Endothelial cell of umbilical vein (primary cell): Measurements from ENCODE around the gene RPS27L. TPM values are rescaled to one million over a fixed set of nuclear protein-coding genes. Genes with fewer than 3 reads are reported as not detected.

Experiments
- BruUV-seq: library from RNA; stranded (reverse); fragments of 400-500 nt; replicated peaks from 2 replicates; lab custom pipeline; 2021; lab: Mats Ljungman, UMichigan
- CTCF ChIA-PET: fragments of 300-600, 350-600 bp; sonication (Branson Sonifier 250); formaldehyde crosslinking; loops from one replicate; lab custom pipeline; 2021; ENCODE audit warnings: antibody characterized with exemption, inconsistent platforms; lab: Charles Lee
- POLR2A ChIA-PET: fragments of 300-600, 350-600 bp; sonication (Branson Sonifier 250); formaldehyde crosslinking; loops from one replicate; lab custom pipeline; 2021; ENCODE audit warnings: antibody characterized with exemption, inconsistent platforms; lab: Charles Lee
- DNase-seq: peaks from one replicate; pipeline ENCODE4 v3.0.0-alpha.2; 2011; ENCODE audit warnings: low read depth, low spot score
- FAIRE-seq: peaks from 2 replicates; lab custom pipeline; 2011; peaks lifted over from hg19 to GRCh38; lab: Jason Lieb, UNC
- H2AFZ ChIP-seq: 2 replicates; pipeline ENCODE4 v1.6.0; 2012; ENCODE audit warnings: low read depth, low read length, control low read depth, inconsistent platforms
- H3K27ac ChIP-seq: 2 replicates; pipeline ENCODE4 v1.5.1; 2011; ENCODE audit warnings: low read depth, mild to moderate bottlenecking, control low read depth, low read length, moderate library complexity; ENCODE audit not compliant: insufficient read depth
- H3K27me3 ChIP-seq, 2 experiments: 2 replicates each; pipeline versions ENCODE4 v1.6.0 to v1.6.1; 2011; ENCODE audit warnings: low read length in 2 of 2, mixed read lengths in 1 of 2; ENCODE audit not compliant: control insufficient read depth in 2 of 2, insufficient read depth in 2 of 2
- H3K36me3 ChIP-seq, 2 experiments: 2 replicates in 1 of 2; 3 replicates in 1 of 2; pipeline ENCODE4 v1.5.1; 2011; ENCODE audit warnings: low read length in 2 of 2, mild to moderate bottlenecking in 1 of 2, moderate library complexity in 1 of 2; ENCODE audit not compliant: control insufficient read depth in 2 of 2, insufficient read depth in 2 of 2; ENCODE audit errors: extremely low read depth in 1 of 2
- H3K4me1 ChIP-seq: 3 replicates; pipeline ENCODE4 v1.5.1; 2011; ENCODE audit warnings: mild to moderate bottlenecking, low read length; ENCODE audit not compliant: control insufficient read depth, insufficient read depth; ENCODE audit errors: extremely low read depth
- H3K4me2 ChIP-seq: 2 replicates; pipeline ENCODE4 v1.6.1; 2011; ENCODE audit warnings: low read length, control low read depth, mixed read lengths; ENCODE audit not compliant: insufficient read depth
- H3K4me3 ChIP-seq, 3 experiments: fragments of 200-600 bp in 1 of 3; sonication (generic), shearing (Covaris generic) in 1 of 3; replicated peaks in 1 of 3; 2 replicates each; pipeline ENCODE4 v1.5.1; 2011 to 2016; ENCODE audit warnings: control low read depth in 3 of 3, low read length in 3 of 3, mild to moderate bottlenecking in 2 of 3, inconsistent platforms in 1 of 3, low read depth in 1 of 3, moderate library complexity in 1 of 3; ENCODE audit not compliant: insufficient read depth in 1 of 3
- H3K79me2 ChIP-seq: 2 replicates; pipeline ENCODE4 v1.6.0; 2012; ENCODE audit warnings: low read length, inconsistent platforms; ENCODE audit not compliant: control insufficient read depth, insufficient read depth
- H3K9ac ChIP-seq: replicated peaks from 2 replicates; pipeline ENCODE3; 2011; ENCODE audit warnings: low read length, control low read depth; ENCODE audit not compliant: insufficient read depth; ENCODE audit errors: extremely low read depth
- H3K9me1 ChIP-seq: replicated peaks from 3 replicates; pipeline ENCODE4 v1.6.0; 2011; ENCODE audit warnings: mild to moderate bottlenecking, low read length; ENCODE audit not compliant: control insufficient read depth, insufficient read depth; ENCODE audit errors: extremely low read depth
- H3K9me3 ChIP-seq: replicated peaks from 2 replicates; pipeline ENCODE4 v1.5.1; 2012; ENCODE audit warnings: low read length, inconsistent platforms; ENCODE audit not compliant: control insufficient read depth, insufficient read depth
- H4K20me1 ChIP-seq: replicated peaks from 2 replicates; pipeline ENCODE3; 2011; ENCODE audit warnings: mild to moderate bottlenecking, low read length; ENCODE audit not compliant: control insufficient read depth, insufficient read depth; ENCODE audit errors: extremely low read depth
- CTCF ChIP-seq, 2 donors: IDR thresholded peaks; 1 replicate in 1 of 2; 2 replicates in 1 of 2; pipeline ENCODE4 v1.5.1; 2011; ENCODE audit warnings: low read length in 2 of 2, mild to moderate bottlenecking in 2 of 2, moderate library complexity in 2 of 2, control low read depth in 1 of 2, inconsistent platforms in 1 of 2, low read depth in 1 of 2; ENCODE audit not compliant: insufficient read depth in 1 of 2; ENCODE audit errors: extremely low read depth in 1 of 2
- EZH2 ChIP-seq: IDR thresholded peaks from 2 replicates; pipeline ENCODE4 v1.6.1; 2012; ENCODE audit warnings: borderline replicate concordance, low read depth, mild to moderate bottlenecking, moderate library complexity, low read length, inconsistent platforms; ENCODE audit not compliant: severe bottlenecking
- FOS ChIP-seq: IDR thresholded peaks from 2 replicates; pipeline ENCODE4 v1.6.1; 2011; ENCODE audit warnings: mild to moderate bottlenecking, low read length, moderate library complexity, borderline replicate concordance; ENCODE audit not compliant: insufficient read depth
- GATA2 ChIP-seq: IDR thresholded peaks from 2 replicates; pipeline ENCODE4 v1.7.0; 2011; ENCODE audit warnings: low read depth, mild to moderate bottlenecking, moderate library complexity, mixed read lengths, low read length; ENCODE audit not compliant: insufficient read length, insufficient read depth
- JUN ChIP-seq: IDR thresholded peaks from 2 replicates; pipeline ENCODE4 v1.6.1; 2011; ENCODE audit warnings: borderline replicate concordance, low read depth; ENCODE audit not compliant: insufficient read length, insufficient read depth
- MAX ChIP-seq: IDR thresholded peaks from 2 replicates; pipeline ENCODE4 v1.6.1; 2011; ENCODE audit not compliant: insufficient read depth, insufficient read length
- MYC ChIP-seq: IDR thresholded peaks from one replicate; pipeline ENCODE4 v1.6.1; 2011; ENCODE audit warnings: mild to moderate bottlenecking, low read depth, low read length
- POLR2A ChIP-seq: IDR thresholded peaks from 2 replicates; pipeline ENCODE4 v1.6.1; 2012; ENCODE audit warnings: low read depth, mild to moderate bottlenecking, control low read depth, low read length
- POLR2AphosphoS5 ChIP-seq: IDR thresholded peaks from 2 replicates; pipeline ENCODE4 v1.6.1; 2012; ENCODE audit warnings: low read depth, mild to moderate bottlenecking, control low read depth, low read length, moderate library complexity; ENCODE audit not compliant: insufficient read depth
- dilution Hi-C: fragments of 300-500 bp; cut with MboI; formaldehyde crosslinking; loops from one replicate; pipeline ENCODE4 v1.15.0; 2019; ENCODE audit warnings: low sequenced_read_pairs; ENCODE audit not compliant: extremely low pct_ligation_motif_present
- intact Hi-C: fragments of 100-400 bp; cut with micrococcal nuclease; formaldehyde crosslinking; loops from one replicate; pipeline ENCODE4 v1.10.0; 2022
- polyA plus RNA-seq, 4 experiments: library from polyadenylated mRNA; depleted of rRNA in 3 of 4; stranded (reverse) in 3 of 4; unstranded in 1 of 4; fragments of >200 nt; gene quantifications; 2 replicates each; pipeline versions ENCODE4 v1.2.1 to v1.2.3, GENCODE V29; 2011 to 2012; ENCODE audit warnings: missing spikeins in 1 of 4
- total RNA-seq: library from RNA; stranded (reverse); gene quantifications from 2 replicates; pipeline ENCODE4 v1.2.3, GENCODE V29; 2021

RPS27L gene
- total and polyA plus RNA-seq, 2 donors (not counting 3 experiments of a cell fraction or from before 2014, with no cell fraction given) = 163 to 345 TPM

GRCh38 chr15:63195569-63196015, 38.3 kb upstream of the RPS27L start:
- no peak for FAIRE-seq
- POLR2A ChIA-PET = no interaction called here
- Histone ChIP-seq H3K36me3 (no peaks in the 10 kb centered on the region), H3K27ac (no peak overlapping the region), H3K9ac (no peak overlapping the region), H3K9me1 (no peaks in the 10 kb centered on the region), H3K79me2 (peaks cover 93% of the 10 kb centered on the region), H3K9me3 (no peaks in the 10 kb centered on the region), H3K4me1 (peaks cover 26% of the 10 kb centered on the region), H2AFZ (no peak overlapping the region), H3K4me2 (no peak overlapping the region), H3K4me3 (no peak overlapping the region), H4K20me1 (peaks cover 2% of the 10 kb centered on the region), H3K27me3 (no peaks in the 10 kb centered on the region)
- dilution Hi-C loops (no loop called here), intact Hi-C loops (no loop called here)
- no TSS peak for BruUV-seq
- TF ChIP-seq CTCF (IDR thresholded peaks at IDR 0.05; ENCODE audit: extremely low read depth in 1 of 2, insufficient read depth in 1 of 2, low read depth in 1 of 2, low read length in 2 of 2) (no peak), MAX (no peak), JUN (no peak), FOS (no peak), GATA2 (no peak), EZH2 (no peak), POLR2AphosphoS5 (no peak), POLR2A (no peak), MYC (no peak)
- CTCF ChIA-PET = interaction anchor here (0.9 to 1.4 kb wide), 3 partner anchors 8 to 16 kb away, joined by 3 to 4 read pairs (median 4); no protein-coding TSS in a partner anchor
- DNase-seq = no peak
